GM19351 (cell line): ENCODE measurements around the gene APEH.

Source experiments
- ATAC-seq: cut with Tn5 transposase; IDR thresholded peaks from one replicate; pipeline ENCODE4 v1.9.1; 2021; ENCODE audit warnings: mild to moderate bottlenecking, moderate library complexity; ENCODE audit not compliant: unreplicated experiment

The APEH gene

DNA sequence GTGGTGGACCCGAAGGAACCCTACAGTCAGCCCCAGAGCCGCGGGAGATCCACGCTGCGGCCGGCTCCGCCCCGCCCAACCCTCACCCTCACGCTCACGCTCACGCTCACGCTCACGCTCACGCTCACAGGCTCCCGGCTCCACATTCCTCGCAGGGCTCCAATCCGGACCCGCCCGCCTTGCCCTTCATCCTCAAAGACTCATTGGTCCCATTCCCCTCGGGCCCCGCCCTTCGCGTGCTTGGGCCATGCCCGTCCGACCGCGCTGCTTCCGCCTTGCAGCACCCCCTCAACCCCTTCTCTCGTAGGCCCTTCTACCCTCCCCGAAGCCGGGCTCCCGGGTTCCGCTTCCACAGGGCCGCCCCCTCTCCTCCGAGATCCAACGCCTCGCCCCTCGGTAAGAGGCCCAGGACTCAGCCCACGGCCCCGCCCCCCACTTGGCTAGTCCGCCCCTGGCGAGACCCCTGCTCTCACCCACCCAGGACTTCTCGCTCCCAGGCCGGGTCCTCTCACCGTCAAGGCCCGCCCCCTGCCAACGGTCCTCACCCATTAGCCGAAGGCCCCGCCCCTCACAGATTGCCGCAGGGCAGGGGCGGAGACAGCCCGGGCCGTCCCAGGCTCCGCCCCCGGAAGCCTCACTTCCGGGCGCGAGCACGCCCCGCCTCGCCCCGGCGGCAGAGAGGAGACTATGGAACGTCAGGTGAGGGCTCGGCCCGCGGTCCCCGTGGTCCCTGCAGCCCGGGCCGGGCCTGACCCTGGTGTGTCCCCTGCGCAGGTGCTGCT, at the start of gene APEH:
APEH (plus strand) TSS at position 637 of the 782 bp plus-strand sequence; CDS start at position 688, 51 bp downstream.
- peak; percentile 80 for ATAC-seq

DNA sequence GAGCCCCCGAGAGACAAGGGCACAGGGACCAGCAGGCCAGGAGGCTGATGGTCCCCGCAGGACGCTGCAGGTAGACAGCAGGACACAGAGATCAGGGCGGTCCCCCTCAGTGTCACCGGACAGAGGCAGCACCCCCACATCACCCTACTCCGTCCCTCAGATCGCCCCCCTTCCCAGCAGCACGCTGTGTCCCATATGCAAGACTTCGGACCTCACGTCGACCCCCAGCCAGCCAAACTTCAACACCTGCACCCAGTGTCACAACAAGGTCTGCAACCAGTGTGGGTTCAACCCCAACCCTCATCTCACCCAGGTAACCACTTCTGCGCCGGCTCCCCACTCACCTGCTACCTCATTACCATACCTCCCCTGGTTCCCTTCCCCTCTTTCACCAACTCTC, 49.1 kb upstream of the APEH start:
- ATAC-seq: no peak

DNA sequence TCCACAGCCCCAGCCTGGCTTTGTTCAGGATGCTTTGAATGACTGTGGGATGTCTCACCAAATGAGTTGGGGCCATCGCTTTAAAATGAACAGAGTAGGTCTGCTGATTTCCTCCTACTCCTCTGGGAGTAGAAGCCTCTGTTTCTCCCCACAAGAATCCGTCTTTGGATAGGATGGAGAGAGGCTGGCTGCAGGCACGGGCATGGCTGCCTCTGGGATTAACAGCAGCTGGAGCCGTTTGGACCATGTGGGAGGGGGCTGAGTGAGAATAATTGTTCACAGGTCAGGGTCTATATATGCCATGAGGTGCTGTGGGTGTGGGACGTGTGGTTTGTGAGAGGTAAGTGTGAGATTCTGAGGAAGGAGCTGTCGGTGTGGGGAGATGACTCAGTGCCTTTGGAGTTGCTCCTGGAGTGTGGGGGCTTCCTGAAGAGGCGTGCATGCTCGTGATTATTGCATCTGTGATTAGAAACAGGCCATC, 48.0 kb upstream of the APEH start:
- ATAC-seq: no peak

DNA sequence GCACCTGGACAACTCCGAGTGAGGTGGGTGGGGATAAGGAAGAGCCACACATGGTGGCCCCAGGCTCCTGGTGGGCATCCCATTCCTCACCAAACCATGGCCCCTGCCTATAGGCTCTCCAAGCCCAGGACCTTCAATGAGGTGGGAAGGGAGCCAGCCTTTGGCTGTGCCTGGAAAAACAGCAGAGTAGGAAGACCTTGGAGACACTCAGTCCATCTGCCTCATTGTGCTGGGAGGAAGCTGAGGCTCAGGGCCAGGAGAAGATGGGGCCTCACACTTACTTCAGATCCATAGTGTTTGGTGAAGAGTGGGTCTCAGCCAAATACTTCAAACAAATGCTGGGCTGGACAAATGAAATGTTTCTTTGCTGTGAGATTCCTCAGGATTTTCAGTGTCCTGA, 47.4 kb upstream of the APEH start:
- ATAC-seq: no peak

DNA sequence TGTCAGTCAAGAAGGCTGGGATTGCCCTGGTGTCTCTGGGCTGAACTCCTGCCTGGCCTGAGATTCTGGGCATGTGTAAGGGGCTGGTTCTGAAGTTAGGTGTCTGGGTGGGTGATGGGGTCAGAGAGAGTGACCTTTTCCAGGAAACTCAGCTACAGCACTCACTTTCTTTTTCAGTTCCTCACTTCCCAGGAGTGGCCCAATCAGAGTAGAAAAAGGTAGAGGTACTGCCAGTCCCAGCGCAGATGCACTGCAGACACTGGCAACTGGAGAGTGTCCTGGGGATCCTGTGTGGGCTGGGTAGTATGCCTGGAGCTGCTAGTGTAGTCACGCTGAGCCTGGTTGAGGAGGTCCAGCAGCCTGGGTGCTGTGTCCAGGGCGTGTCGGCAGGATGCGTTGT, 46.5 kb upstream of the APEH start:
- no peak for ATAC-seq

DNA sequence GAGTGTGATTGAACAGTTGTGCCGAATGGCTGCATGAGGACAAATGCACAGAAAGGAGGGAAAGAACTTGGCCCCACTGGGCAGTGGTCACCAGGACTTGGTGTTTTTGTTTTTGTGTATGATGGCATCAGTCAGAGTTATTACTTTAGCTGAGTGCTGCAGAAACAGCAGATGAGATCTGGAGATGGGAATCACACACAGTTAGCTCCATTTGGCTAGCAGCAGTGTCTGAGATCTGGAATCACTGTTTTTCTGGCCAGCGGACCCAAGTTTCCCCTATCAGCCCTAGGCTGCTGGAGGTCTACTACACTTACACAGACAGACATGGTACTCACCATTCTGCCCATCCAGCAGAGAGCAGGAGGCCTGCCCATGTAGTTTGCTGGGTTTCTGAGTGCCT, 45.9 kb upstream of the APEH start:
- no peak for ATAC-seq

DNA sequence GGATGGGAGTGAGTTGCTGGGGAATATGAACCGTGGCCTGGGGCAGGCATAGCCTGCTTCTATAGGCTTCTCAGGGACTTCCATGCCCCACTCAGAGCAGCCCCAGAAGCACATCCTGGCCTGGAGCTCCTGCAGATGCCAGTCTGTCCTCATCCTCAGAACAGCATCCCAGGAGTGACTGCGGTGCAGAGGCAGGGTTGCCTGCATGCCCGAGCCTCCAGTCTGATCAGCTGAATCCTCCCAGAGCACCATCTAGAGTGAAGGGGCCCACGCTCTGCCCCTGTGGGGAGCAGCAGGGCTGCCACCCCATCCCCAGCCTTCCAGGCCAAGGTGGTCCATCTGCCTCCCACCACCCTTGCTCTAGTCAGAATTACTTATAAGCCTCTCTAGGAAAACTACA, 44.7 kb upstream of the APEH start:
- no peak for ATAC-seq

DNA sequence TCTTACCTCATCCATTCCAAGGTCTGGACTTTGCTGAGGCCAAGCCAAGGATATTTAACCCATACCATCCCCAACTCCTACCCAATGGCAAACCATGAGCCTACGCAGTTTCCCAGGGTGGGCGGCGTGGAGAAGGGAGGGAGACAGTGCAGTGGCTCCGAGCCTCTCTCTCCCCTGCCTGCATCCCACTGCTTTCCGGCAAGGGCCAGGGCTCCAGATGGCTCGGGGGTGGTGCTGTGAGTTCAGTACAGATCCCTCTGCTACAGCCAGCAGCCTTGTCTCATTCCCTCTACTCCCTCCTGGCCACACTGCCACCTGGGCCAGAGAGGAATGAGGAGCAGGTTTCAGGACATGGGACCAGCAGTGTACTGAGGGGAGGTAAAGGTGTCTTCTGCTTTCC, 44.3 kb upstream of the APEH start:
- ATAC-seq: no peak

DNA sequence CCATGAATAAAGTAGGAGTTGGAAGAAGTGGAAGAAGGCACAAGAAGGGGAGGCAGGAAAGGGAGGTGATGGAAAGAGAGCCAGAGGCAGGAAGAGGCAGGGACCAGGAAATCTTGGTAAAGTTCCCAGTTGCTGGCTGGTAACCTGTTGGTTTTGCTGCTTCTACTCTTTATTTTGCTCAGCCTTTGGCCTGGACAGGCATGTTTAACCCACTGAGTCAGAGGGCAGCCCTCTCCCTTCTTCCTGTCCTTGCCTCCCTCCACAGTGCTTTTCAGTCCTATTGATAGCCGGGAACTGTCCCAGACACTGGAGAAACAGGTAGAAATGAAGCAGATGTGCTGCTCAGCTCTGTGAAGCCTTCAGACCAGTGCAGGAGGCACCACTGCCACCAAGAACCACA, 43.4 kb upstream of the APEH start:
- no peak for ATAC-seq

DNA sequence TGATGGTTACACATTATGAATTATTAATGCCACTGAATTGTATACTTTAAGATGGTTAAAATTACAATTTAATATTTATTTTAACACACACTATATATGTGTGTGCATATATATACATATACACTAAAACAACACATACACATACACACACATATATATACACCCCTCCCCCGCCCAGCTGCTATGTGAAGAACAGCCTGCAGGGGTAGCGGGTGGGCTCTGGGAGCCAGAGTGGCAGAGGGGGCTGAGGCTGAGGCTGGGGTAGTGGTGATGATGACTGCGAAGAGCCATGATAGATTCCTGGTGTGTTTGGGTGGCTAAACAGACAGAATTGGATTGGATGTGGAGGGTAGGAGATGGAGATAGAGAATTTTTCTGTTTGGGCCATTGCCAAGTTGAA, 39.4 kb upstream of the APEH start:
- ATAC-seq: no peak

DNA sequence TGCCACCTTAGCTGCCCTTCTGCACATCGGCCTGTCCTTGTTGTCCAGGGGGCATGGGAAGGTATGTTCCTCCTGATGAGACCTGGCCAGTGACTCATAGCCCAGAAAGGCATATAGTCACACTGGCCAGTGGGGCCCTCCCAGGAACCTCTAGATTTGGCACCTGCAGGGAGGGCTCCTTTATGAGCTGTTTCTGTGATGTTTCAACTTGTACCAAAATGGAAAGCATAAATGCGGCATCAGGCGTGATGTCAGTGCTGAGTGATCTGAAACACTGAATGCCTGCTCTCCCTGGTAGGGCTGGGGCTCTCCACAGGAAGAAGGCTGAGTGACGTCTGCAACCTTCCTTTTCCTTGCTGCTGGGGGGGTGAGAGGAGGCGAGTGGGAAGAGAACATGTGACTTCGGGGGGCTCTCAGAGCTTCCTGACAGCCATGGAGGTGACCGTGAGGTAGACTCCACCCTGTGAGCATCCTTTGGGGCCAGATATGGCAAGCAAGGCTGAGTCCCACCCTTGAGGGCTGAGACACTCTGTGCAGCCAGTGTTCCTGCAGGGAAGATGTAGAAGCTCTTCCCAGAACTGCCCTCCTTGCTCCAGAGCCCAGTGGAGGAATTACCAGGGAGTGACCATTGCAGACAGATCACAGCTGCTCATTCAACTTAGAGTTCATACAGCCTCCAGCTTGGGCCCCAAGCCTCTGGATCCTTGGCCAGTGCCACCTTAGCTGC, 37.1 kb upstream of the APEH start:
- ATAC-seq: no peak

DNA sequence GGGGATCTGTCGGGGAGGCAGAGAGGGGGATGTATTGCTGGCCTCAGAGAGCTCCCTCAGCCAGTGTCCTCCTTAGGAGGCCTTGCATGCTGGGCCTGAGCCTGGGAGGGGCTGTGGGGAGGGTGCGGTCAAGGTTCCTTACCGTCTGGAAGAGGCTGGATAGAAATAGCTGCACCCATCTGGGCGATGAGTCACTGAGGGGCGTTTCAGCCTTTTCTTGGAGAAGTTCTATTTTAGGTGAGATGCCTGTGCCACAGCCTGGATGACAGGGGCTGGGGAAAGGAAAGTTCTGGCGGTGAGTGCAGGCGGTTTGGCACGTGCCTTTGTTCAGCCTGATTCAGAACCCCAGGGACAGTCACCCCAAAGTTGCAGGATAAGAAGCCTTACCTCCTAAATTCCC, 35.7 kb upstream of the APEH start:
- no peak for ATAC-seq

DNA sequence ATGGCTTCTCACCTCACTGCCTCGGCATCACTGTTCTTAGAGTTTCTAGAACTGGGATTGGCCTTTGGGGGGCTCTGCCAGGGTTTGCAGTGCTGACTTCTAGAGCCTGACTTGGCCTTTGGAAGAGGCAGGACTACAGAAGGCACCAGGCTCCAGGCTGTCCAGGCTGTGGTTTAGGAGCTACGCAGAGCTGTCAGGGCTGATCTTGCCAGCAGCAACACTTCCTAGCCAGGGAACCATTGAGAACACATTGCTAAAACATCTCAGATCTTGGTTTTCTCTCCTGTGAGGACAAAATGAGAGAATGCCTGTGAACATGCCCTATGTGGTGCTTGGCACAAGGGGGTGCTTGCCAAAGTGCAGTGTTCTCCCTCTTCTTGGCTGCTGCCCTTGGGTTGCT, 34.6 kb upstream of the APEH start:
- ATAC-seq: no peak

DNA sequence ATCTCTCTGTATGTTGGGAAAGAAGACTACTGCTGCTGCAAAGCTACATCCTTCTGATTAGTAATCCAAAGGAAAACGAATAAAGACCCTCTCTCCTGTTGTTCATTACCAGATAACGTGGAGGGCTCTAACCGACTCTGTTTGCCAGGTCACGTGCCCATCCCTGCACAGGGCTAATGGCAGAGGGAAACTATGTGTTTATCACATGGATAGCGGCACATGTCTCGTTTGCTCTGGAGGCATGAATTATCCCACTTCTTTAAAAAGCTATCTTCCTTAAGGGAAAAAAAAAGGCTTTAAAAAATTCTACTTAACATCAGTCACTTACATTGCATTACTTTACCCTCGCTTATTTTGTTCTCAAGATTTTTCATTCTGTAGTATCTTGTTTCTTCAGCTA, 32.9 kb upstream of the APEH start:
- ATAC-seq: no peak

DNA sequence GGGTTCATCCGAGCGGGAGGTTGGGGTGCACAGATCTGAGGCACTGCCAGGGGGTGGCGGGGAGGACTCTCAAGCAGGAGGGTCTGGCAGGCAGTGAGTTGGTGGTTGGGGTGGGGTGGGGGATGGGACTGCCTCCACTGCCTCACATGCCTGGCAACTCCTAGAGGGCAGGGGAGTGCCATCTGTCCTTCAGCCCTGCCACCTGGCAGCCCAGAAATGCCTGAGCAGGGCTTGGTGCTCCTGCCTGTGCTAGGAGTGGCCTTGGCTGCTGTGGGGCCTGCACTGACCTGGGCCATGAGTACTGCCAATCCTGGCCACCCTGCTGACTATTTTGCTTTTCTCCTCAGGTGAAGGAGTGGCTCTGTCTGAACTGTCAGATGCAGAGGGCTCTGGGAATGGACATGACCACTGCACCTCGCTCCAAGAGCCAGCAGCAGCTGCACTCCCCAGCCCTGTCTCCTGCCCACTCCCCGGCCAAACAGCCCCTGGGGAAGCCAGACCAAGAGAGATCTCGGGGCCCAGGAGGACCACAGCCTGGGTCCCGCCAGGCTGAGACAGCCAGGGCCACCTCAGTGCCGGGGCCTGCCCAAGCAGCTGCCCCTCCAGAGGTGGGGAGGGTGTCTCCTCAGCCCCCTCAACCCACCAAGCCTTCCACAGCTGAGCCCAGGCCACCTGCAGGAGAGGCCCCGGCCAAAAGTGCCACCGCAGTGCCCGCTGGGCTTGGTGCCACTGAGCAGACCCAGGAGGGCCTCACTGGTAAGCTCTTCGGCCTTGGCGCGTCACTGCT, 32.0 kb upstream of the APEH start:
- no peak for ATAC-seq

DNA sequence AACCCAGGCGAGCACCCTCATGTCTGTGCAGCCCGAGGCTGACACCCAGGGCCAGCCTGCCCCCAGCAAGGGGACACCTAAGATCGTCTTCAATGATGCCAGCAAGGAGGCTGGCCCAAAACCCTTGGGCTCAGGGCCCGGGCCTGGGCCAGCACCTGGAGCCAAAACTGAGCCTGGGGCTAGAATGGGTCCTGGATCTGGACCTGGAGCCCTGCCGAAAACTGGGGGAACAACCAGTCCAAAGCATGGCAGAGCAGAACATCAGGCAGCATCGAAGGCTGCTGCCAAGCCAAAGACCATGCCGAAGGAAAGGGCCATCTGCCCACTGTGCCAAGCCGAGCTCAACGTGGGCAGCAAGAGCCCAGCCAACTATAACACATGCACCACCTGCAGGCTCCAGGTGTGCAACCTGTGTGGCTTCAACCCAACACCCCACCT, 31.4 kb upstream of the APEH start:
- ATAC-seq: no peak

DNA sequence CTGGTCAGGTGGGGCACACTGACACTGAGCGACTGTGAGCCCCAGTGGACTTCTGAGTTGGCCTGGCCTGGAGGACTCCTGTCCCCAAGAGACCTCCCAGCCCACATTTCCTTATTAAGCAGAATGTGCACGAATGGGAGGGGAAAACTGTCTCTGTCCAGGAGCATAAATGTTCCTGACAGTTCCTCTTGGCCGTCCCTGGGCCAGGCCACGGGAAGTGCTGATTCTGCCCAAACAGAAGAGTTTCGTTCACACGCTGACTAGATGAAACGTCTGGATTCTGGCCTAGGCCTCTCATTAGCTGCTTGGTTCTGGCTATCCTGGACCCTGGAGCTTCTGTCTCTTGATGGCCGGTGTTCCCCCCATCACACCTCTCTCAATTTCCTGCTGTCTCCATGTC, 29.5 kb upstream of the APEH start:
- ATAC-seq: no peak

DNA sequence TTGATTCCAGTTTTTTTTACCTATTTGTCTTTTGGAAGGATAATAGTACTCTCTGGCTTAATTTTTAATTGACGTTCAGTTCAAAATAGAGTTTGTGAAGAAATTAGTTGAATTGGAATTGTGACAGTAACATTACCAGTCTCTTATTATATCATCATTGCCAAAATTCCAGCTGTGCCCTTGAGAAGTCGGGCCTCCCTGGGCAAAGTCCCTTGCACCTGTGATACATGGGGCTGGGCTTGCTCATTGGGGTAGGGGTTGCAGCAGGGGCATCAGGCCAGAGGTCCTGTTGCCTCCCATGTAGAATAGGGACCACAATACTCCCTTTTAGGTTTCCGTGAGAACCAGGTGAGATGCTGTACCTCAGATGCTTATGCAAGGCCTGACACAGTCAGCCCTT, 27.9 kb upstream of the APEH start:
- ATAC-seq: no peak

DNA sequence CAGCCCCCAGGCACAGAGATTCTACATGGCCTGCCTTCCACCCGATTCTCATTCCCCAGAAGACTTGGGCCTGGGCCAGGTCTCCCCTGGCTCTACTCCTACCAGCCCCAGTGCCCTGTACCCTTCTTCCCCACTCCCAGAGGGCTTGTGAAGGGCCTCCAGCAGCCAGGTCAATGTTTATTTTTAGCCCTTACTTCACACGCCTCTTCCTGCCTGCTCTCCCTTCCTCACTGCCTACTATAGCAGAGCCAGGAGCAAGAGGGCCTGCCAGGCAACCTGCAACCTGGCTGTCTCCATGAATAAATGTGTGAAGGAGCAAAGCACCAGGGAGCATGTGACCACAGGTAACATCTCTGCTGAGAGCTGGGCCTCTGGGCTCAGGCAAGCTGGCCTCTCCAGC, 26.4 kb upstream of the APEH start:
- no peak for ATAC-seq

DNA sequence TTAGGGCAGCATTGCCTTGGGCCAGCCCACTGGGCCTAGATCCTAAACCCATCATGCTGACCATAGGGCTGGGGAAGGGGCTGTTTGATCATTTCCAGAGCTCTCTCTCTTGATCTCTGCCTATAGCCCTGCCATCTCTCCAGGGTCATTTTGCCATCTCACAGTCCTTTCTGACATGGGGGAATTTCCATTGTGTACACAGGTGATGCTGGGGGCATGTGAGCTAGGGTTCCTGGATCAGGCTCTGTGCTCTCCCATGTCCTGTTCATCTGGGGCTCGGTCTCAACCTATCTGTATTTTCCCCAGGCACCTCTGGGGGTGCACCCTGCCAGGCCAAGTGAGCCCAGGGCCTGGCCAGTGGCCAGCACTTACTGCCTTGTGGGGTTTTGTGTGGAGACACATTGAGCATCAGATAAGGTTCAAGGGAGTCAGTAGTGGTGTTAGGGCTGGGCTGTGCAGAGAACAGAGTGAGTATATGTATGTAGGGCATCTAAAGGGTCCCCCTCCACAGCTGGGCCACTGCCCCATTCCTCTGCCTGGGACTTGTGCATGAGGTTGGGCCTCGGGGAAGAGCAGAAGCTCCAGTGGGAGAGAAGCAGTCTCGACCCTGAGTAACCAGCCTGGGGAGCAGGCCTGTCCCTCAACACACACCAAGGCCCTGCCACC, 25.7 kb upstream of the APEH start:
- no peak for ATAC-seq

DNA sequence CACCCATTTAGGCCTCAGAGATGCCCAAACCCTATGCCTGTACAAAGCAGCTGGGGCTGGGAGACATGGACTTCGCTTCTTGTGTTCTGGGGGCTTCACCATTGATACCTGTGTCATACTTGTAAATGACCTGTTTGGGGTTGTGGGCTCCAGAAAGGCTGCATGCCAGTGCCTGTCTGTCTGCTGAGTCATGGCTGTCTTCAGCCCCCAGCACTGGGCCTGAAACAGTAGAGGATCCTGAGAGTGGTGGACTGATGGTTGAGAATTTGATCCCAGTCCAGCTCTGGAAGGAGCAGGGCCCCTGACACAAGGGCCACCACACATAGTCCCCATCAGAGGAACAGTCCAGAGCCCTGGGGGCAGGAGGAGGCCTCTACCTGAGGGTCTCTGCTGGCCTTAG, 24.6 kb upstream of the APEH start:
- ATAC-seq: no peak
